Measurements from ENCODE around the gene GNB1L. TPM values are rescaled to one million over a fixed set of nuclear protein-coding genes. Genes with fewer than 3 reads are reported as not detected.
"Not testable (repeated sequence)": the region's sequence is repeated elsewhere in the genome, so short reads cannot be mapped to it uniquely, and the experiment has no call there.

The GNB1L gene
- total RNA-seq, 1 experiment from 2014 or later = 12.3 TPM

GRCh38 chr22:19779685-19780268, 74.9 kb downstream of the GNB1L start:
- Histone ChIP-seq H3K36me3 (no peaks in the 10 kb centered on the region), H3K9me3 (replicated peaks) (no peaks in the 10 kb centered on the region), H3K4me1 (peaks cover 7% of the 10 kb centered on the region), H3K27me3 (no peaks in the 10 kb centered on the region), H3K4me3 (peak overlapping the region; percentile 4), H3K27ac (peak overlapping the region; percentile 70)
- peak; percentile 60 to 61 for DNase-seq

GRCh38 chr22:19779011-19779421, 75.7 kb downstream of the GNB1L start:
- no peak for DNase-seq
- Histone ChIP-seq H3K27me3 (no peaks in the 10 kb centered on the region), H3K36me3 (no peaks in the 10 kb centered on the region), H3K4me1 (peaks cover 7% of the 10 kb centered on the region), H3K27ac (no peak overlapping the region), H3K4me3 (no peak overlapping the region), H3K9me3 (replicated peaks) (no peaks in the 10 kb centered on the region)

DNA sequence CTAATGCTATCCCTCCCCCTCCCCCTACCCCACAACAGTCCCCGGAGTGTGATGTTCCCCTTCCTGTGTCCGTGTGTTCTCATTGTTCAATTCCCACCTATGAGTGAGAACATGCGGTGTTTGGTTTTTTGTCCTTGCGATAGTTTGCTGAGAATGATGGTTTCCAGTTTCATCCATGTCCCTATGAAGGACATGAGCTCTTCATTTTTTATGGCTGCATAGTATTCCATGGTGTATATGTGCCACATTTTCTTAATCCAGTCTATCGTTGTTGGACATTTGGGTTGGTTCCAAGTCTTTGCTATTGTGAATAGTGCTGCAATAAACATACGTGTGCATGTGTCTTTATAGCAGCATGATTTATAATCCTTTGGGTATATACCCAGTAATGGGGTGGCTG, 77.5 kb downstream of the GNB1L start:
- DNase-seq; H3K36me3 ChIP-seq; H3K4me3 ChIP-seq; H3K9me3 ChIP-seq (replicated peaks); H3K27me3 ChIP-seq; H3K4me1 ChIP-seq; H3K27ac ChIP-seq: not testable (repeated sequence)

GRCh38 chr22:19776433-19777031, 78.1 kb downstream of the GNB1L start:
- Histone ChIP-seq H3K27ac (no peak overlapping the region), H3K4me1 (peaks cover 7% of the 10 kb centered on the region), H3K27me3 (no peaks in the 10 kb centered on the region), H3K9me3 (replicated peaks) (no peaks in the 10 kb centered on the region), H3K36me3 (no peaks in the 10 kb centered on the region), H3K4me3 (no peak overlapping the region)
- DNase-seq = peak in 1 of 2 experiments; percentile 41

DNA sequence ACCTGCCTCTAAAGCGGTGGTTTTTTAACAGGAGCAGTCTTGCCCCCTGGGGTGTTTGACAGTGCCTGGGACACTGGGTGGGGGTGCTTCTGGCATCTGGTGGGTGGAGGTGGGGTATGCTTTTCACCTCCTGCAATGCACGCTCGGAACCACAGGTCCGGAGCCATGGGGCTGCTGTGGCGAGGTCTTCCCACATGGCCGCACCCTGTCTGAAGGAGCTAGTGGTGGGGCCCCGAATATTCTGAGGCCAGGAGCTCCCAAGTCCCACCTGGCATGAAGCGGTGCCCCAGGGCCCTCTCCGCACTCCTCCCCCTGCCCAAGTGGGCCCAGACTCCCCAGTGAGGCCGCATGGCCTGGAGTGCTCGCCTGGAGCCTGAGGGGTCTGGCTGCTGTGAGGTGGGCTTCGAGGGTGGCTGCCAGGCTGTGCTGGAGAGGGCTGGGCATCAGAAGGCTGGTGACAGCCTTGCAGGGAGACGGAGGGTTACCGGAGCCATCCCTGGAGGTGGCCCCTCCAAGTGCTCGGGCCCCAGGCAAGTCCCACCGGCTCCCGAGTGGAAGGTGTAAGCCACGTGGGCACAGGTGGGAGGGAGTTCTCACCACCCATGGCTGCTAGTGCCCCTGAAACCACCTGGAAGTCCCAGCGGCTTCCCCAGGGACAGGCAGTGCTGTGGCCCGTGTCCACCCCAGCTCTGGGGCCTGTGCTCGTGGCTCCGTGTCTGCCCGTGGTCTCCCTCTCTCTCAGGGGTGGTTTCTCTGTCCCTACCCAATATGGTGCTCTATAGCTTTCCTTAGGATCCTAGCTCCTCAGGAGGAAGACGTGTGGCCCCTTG, 79.0 kb downstream of the GNB1L start:
- Histone ChIP-seq H3K27ac (no peak overlapping the region), H3K9me3 (replicated peaks) (no peaks in the 10 kb centered on the region), H3K27me3 (no peaks in the 10 kb centered on the region), H3K36me3 (no peaks in the 10 kb centered on the region), H3K4me3 (no peak overlapping the region), H3K4me1 (peaks cover 7% of the 10 kb centered on the region)
- no peak for DNase-seq

DNA sequence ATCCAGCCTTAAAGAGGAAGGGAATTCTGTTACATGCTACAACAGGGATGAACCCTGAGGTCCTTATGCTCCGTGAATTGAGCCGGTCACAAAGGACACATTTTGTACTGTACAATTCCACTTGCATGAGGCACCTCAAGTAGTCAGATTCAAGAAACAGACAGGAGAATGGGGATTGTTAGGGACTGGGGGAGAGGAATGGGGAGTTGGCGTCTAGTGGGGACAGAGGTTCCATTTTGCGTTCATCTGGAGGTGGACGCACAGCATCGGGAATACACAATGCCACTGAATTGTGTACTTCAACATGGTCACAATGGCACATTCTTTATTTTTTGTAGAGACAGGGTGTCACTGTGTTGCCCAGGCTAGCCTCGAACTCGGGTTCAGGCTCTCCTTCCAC, 80.0 kb downstream of the GNB1L start:
- no peak for DNase-seq
- Histone ChIP-seq H3K9me3 (replicated peaks) (no peaks in the 10 kb centered on the region), H3K27ac (no peak overlapping the region), H3K27me3 (no peaks in the 10 kb centered on the region), H3K36me3 (no peaks in the 10 kb centered on the region), H3K4me1 (peaks cover 6% of the 10 kb centered on the region), H3K4me3 (no peak overlapping the region)

DNA sequence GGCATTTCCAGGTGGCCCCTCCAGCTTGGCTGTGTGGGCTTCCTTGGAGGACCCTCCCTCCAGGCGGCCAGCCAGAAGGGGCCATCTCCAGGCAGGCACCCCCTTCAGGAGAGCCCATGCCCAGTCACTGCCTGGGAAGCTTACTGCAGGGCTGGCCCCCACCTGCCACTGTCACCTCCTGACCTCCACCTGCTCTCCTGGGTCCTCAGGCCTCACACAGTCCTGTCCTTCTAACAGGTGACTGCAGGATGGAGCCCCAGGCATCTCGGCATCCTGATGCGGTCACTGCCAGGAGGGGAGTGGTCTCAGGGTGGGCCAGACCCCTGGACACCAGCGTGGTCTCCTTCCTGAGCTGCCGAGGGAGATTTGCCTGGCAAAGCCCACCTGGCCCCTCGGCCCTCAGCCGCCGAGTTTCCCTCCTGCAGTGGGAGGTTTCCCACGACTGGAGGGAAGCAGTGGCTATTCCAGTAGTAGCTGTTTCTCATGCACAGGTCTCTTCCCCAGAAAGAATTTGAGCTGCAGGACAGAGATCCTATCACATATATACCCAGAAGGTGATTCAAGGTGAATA, 81.1 kb downstream of the GNB1L start:
- no peak for DNase-seq
- Histone ChIP-seq H3K9me3 (replicated peaks) (no peaks in the 10 kb centered on the region), H3K4me3 (no peak overlapping the region), H3K36me3 (no peaks in the 10 kb centered on the region; the same call in 1 of the 2 replicates), H3K27ac (no peak overlapping the region), H3K27me3 (no peaks in the 10 kb centered on the region), H3K4me1 (no peaks in the 10 kb centered on the region; the same call in 1 of the 2 replicates)

DNA sequence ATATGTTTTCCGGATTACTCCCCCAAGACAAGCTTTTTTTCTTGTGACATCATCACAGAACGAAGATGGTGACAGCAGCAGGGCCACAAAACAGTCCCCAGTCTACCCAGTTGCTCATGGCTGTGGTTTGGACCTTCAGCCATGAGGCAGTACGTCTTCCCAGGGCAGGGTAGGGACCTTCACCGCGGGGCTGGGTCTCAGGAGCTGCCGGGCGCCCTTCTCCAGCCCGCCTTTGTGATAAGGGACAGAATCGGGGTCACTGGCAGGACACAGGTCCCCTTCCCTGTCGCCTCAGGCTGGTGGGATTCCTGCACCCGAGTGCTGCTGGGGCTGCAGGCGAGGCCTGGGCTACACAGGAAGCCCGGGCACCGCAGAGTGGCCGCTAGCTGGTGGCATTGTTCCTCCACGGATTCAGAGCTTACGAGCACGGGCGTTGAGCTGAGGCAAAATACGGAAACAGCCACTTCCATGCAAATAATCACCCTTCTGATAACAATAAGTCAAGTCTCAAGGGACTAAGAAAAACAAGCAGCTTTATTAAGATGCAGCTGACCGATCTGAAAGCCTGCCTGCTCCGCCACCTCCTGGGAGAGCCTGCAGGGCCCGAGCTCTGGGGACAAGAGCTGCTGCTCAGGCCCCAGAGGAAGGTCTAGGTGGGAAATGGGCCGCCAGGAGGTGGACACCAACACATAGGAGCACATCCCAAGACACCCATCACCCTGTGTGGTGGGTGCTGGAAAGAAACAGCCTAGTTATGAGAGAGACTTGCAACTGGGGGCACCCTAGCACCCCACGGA, 81.8 kb downstream of the GNB1L start:
- DNase-seq = no peak
- no peaks in the 10 kb centered on the region for H3K4me1 ChIP-seq
- no peaks in the 10 kb centered on the region for H3K9me3 ChIP-seq (replicated peaks)
- no peak overlapping the region for H3K4me3 ChIP-seq
- H3K27ac ChIP-seq = no peak overlapping the region
- no peaks in the 10 kb centered on the region for H3K27me3 ChIP-seq
- no peaks in the 10 kb centered on the region; the same call in 1 of the 2 replicates for H3K36me3 ChIP-seq

DNA sequence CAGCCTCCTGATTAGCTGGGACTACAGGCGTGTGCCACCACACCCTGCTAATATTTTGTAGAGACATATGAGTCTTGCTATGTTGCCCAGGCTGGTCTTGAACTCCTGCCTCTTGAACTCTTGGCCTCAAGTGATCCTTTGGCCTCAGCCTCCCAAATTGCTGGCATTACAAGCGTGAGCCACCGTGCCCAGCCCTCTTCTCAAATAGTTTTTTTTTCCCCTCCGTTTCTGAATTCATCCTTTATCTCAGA, 82.3 kb downstream of the GNB1L start:
- Histone ChIP-seq H3K27me3 (no peaks in the 10 kb centered on the region), H3K9me3 (replicated peaks) (no peaks in the 10 kb centered on the region), H3K4me3 (no peak overlapping the region), H3K27ac (no peak overlapping the region), H3K36me3 (peaks cover 2% of the 10 kb centered on the region; the same call in 1 of the 2 replicates), H3K4me1 (no peaks in the 10 kb centered on the region)
- DNase-seq = no peak

DNA sequence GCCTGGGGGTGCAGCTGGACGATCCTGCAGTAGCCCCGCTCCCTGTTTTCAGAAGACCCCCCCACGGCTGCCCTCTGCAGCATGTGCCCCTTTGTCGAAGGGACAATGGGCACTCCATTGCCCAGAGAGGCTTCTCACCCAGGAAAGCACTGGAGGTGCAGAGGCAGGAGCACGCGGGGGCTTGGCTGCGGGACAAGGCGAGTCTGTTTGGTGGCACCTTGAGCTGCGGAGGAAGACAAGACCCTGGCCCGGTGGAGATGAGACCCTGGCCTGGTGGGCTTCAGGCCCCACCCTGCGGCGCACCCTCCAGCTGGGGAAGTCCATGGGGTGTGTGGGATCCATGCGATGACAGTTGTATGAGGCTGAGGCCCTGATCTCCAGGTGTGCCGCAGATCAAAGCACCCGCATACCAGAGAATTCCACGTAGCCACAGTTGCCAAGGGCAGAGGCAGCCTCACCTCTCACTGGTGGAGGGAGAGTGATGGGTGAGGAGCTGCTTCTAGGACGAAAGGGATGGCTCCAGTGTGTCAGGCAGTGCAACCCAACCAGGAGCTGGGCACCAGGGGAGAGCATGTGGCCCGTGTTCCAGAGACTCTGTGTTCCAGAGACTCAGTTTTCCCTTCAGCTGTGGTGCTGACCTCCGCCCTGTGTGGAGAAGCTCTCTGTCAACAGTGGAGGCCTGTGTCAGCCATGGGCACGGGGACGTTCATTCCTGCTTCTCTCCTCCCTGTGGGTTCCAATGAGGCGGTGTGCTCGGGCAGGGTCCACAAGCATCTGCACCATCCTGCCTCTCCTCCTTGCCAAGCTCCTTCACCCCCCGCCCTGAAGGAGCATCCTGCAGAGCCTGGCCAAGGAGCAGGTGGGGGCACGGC, 84.1 kb downstream of the GNB1L start:
- Histone ChIP-seq H3K4me3 (no peak overlapping the region), H3K4me1 (no peaks in the 10 kb centered on the region), H3K27me3 (no peaks in the 10 kb centered on the region), H3K9me3 (replicated peaks) (no peaks in the 10 kb centered on the region), H3K36me3 (peaks cover 4% of the 10 kb centered on the region; the same call in 1 of the 2 replicates), H3K27ac (no peak overlapping the region)
- DNase-seq = no peak

- Histone ChIP-seq H3K36me3 (peaks cover 17% of the 10 kb centered on the region), H3K27me3 (no peaks in the 10 kb centered on the region), H3K9me3 (replicated peaks) (no peaks in the 10 kb centered on the region), H3K4me3 (no peak overlapping the region), H3K4me1 (no peaks in the 10 kb centered on the region), H3K27ac (no peak overlapping the region)
- no peak for DNase-seq
These were observed 85.3 kb downstream of the GNB1L start for GRCh38 chr22:19769393-19769715.

GRCh38 chr22:19767427-19768341, 87.0 kb downstream of the GNB1L start:
- no peak for DNase-seq
- no peak overlapping the region for H3K4me3 ChIP-seq
- no peaks in the 10 kb centered on the region for H3K27me3 ChIP-seq
- no peaks in the 10 kb centered on the region for H3K9me3 ChIP-seq (replicated peaks)
- H3K36me3 ChIP-seq = peaks cover 30% of the 10 kb centered on the region
- no peak overlapping the region for H3K27ac ChIP-seq
- no peaks in the 10 kb centered on the region for H3K4me1 ChIP-seq

Measured in SJCRH30 (cell line).